Natural killer cell (primary cell): ENCODE data around the gene NECTIN2. TPM values are rescaled to one million over a fixed set of nuclear protein-coding genes. Genes with fewer than 3 reads are reported as not detected.

Experiments used
- ATAC-seq, 3 donors: fragments of 150-1000 bp in 2 of 3; fragments of 200-7000 bp in 1 of 3; cut with Tn5 transposase; 1 replicate in 1 of 3; 2 replicates in 2 of 3; pipeline ENCODE4 v1.10.0; 2021; ENCODE audit warnings: mild to moderate bottlenecking in 2 of 3, moderate library complexity in 2 of 3
- DNase-seq, 2 donors: peaks; one replicate each; pipeline versions ENCODE4 v3.0.0 to v3.0.0-alpha.2; 2013 to 2021; ENCODE audit warnings: mixed read lengths in 1 of 2
- H3K27ac ChIP-seq: one replicate; pipeline ENCODE4 v1.5.1; 2013; ENCODE audit warnings: mild to moderate bottlenecking, low read length
- H3K27me3 ChIP-seq: one replicate; pipeline ENCODE4 v1.6.1; 2013; ENCODE audit warnings: low read length; ENCODE audit not compliant: control insufficient read depth, insufficient read depth
- H3K36me3 ChIP-seq: one replicate; pipeline ENCODE4 v1.6.1; 2013; ENCODE audit warnings: low read length; ENCODE audit not compliant: control insufficient read depth, insufficient read depth
- H3K4me1 ChIP-seq: one replicate; pipeline ENCODE4 v1.6.1; 2013; ENCODE audit warnings: low read length; ENCODE audit not compliant: control insufficient read depth, insufficient read depth
- H3K4me3 ChIP-seq: one replicate; pipeline ENCODE4 v1.5.1; 2013; ENCODE audit warnings: low read length
- H3K9me3 ChIP-seq: one replicate; pipeline ENCODE4 v1.6.1; 2013; ENCODE audit warnings: low read length; ENCODE audit not compliant: control insufficient read depth, insufficient read depth
- H3K27ac Mint-ChIP-seq, 2 donors: one replicate each; pipeline ENCODE4 v1.8.0; 2022; ENCODE audit warnings: mild to moderate bottlenecking in 2 of 2, mixed read lengths in 2 of 2, moderate library complexity in 1 of 2
- H3K27me3 Mint-ChIP-seq, 2 donors: one replicate each; pipeline ENCODE4 v1.8.0; 2022; ENCODE audit warnings: low read depth in 2 of 2, mixed read lengths in 2 of 2
- H3K36me3 Mint-ChIP-seq: one replicate; pipeline ENCODE4 v1.8.0; 2022; ENCODE audit warnings: mixed read lengths
- H3K4me1 Mint-ChIP-seq, 2 donors: one replicate each; pipeline ENCODE4 v1.8.0; 2022; ENCODE audit warnings: mixed read lengths in 2 of 2
- H3K4me3 Mint-ChIP-seq: one replicate; pipeline ENCODE4 v1.8.0; 2022; ENCODE audit warnings: mild to moderate bottlenecking, moderate library complexity, mixed read lengths
- H3K9me3 Mint-ChIP-seq, 2 donors: one replicate each; pipeline ENCODE4 v1.8.0; 2022; ENCODE audit warnings: mixed read lengths in 2 of 2
- CTCF ChIP-seq: fragments of 200-600 bp; IDR thresholded peaks from one replicate; pipeline ENCODE4 v1.8.0; 2022; ENCODE audit warnings: antibody characterized with exemption
- WGBS: methylation state at CpG from one replicate; pipeline ENCODE4 v1.1.7; 2013; ENCODE audit warnings: missing lambda C conversion rate; ENCODE audit not compliant: insufficient coverage; 5-methylcytosine and 5-hydroxymethylcytosine counted together
- intact Hi-C: fragments of 100-400 bp; cut with micrococcal nuclease; formaldehyde crosslinking; loops from one replicate; pipeline ENCODE4 v1.14.2; 2022
- total RNA-seq, 4 donors: library from RNA; stranded (reverse); fragments of 120-200 nt in 1 of 4; gene quantifications; one replicate each; pipeline versions ENCODE4 v1.2.3 to v1.2.4, GENCODE V29; 2013 to 2022

NECTIN2 gene
- total RNA-seq, 3 donors from 2014 or later (not counting 1 experiment from before 2014, with no cell fraction given): 1.6 to 10.3 (median 2.7) TPM

GRCh38 chr19:44814517-44814916, 31.6 kb upstream of the NECTIN2 start:
- H3K27me3 ChIP-seq: peaks cover 4% of the 10 kb centered on the region
- H3K9me3 ChIP-seq: no peaks in the 10 kb centered on the region
- no peak overlapping the region for H3K4me3 Mint-ChIP-seq
- H3K9me3 Mint-ChIP-seq: no peaks in the 10 kb centered on the region
- no peak overlapping the region for H3K27ac ChIP-seq
- no peaks in the 10 kb centered on the region for H3K36me3 ChIP-seq
- ATAC-seq: no peak
- 92% methylated on average over 17 of the region's 17 CpGs for WGBS
- no peaks in the 10 kb centered on the region for H3K27me3 Mint-ChIP-seq
- TF ChIP-seq CTCF: no peak
- DNase-seq: no peak
- intact Hi-C loops: no loop called here
- H3K27ac Mint-ChIP-seq: no peak overlapping the region
- H3K4me1 ChIP-seq: peaks cover 1% of the 10 kb centered on the region
- no peaks in the 10 kb centered on the region for H3K4me1 Mint-ChIP-seq
- no peak overlapping the region for H3K4me3 ChIP-seq
- H3K36me3 Mint-ChIP-seq: no peaks in the 10 kb centered on the region

- 76% methylated on average over 2 of the region's 2 CpGs for WGBS
- no peak for DNase-seq
- intact Hi-C loops: no loop called here
- no peak for TF ChIP-seq CTCF
- Histone ChIP-seq H3K27me3 (no peaks in the 10 kb centered on the region), H3K4me1 (no peaks in the 10 kb centered on the region), H3K36me3 (no peaks in the 10 kb centered on the region), H3K9me3 (no peaks in the 10 kb centered on the region), H3K4me3 (no peak overlapping the region), H3K27ac (no peak overlapping the region)
- Mint-ChIP-seq H3K27me3 (peaks cover 0 to 3% of the 10 kb centered on the region in 2 donors), H3K4me3 (no peak overlapping the region), H3K4me1 (no peaks in the 10 kb centered on the region), H3K9me3 (no peaks in the 10 kb centered on the region), H3K27ac (no peak overlapping the region), H3K36me3 (no peaks in the 10 kb centered on the region)
- no peak for ATAC-seq
Measured at GRCh38 chr19:44816301-44816700, 29.8 kb upstream of the NECTIN2 start.

- Histone ChIP-seq H3K27me3 (no peaks in the 10 kb centered on the region), H3K27ac (no peak overlapping the region), H3K36me3 (no peaks in the 10 kb centered on the region), H3K9me3 (no peaks in the 10 kb centered on the region), H3K4me1 (no peaks in the 10 kb centered on the region), H3K4me3 (no peak overlapping the region)
- H3K27ac Mint-ChIP-seq: no peak overlapping the region
- WGBS: 93% methylated on average over 8 of the region's 8 CpGs
- H3K36me3 Mint-ChIP-seq: no peaks in the 10 kb centered on the region
- ATAC-seq (no peak), DNase-seq (no peak)
- no peaks in the 10 kb centered on the region for H3K4me1 Mint-ChIP-seq
- H3K4me3 Mint-ChIP-seq: no peak overlapping the region
- H3K27me3 Mint-ChIP-seq: peaks cover 0 to 9% of the 10 kb centered on the region in 2 donors
- no peaks in the 10 kb centered on the region for H3K9me3 Mint-ChIP-seq
- intact Hi-C loops: no loop called here
- TF ChIP-seq CTCF: no peak
Measured at GRCh38 chr19:44817725-44818465, 28.2 kb upstream of the NECTIN2 start.
